Muscle of leg (tissue), 11 donors: ENCODE results near the gene IL1RAP. TPM values are rescaled to one million over a fixed set of nuclear protein-coding genes. Genes with fewer than 3 reads are reported as not detected.
A peak's percentile ranks its signal among the peaks of the same experiment; 100 is the strongest.

Source experiments
- DNase-seq: peaks from one replicate; pipeline ENCODE4 v3.0.0; 2013
- H3K27ac ChIP-seq: one replicate; pipeline ENCODE4 v1.5.1; 2013; ENCODE audit warnings: mild to moderate bottlenecking, low read length, control low read depth
- H3K27me3 ChIP-seq: one replicate; pipeline ENCODE4 v1.6.1; 2013; ENCODE audit warnings: low read length; ENCODE audit not compliant: control insufficient read depth, insufficient read depth
- H3K36me3 ChIP-seq: one replicate; pipeline ENCODE4 v1.6.1; 2013; ENCODE audit warnings: low read length; ENCODE audit not compliant: control insufficient read depth, insufficient read depth
- H3K4me1 ChIP-seq: one replicate; pipeline ENCODE4 v1.6.1; 2013; ENCODE audit warnings: low read length; ENCODE audit not compliant: control insufficient read depth, insufficient read depth
- H3K4me3 ChIP-seq: one replicate; pipeline ENCODE4 v1.5.1; 2013; ENCODE audit warnings: low read length, control low read depth
- H3K9me3 ChIP-seq: replicated peaks from 2 replicates; pipeline ENCODE4 v1.6.1; 2013; ENCODE audit warnings: low read depth, low read length; ENCODE audit not compliant: control insufficient read depth
- WGBS: methylation state at CpG from one replicate; pipeline ENCODE4 v1.1.5; 2013; ENCODE audit warnings: missing lambda C conversion rate; ENCODE audit not compliant: insufficient coverage; 5-methylcytosine and 5-hydroxymethylcytosine counted together
- polyA plus RNA-seq, 8 donors: library from polyadenylated mRNA; unstranded; fragments of 120-200 nt; gene quantifications; one replicate each; pipeline versions ENCODE4 v1.2.1 to v1.2.3, GENCODE V29; 2013; ENCODE audit warnings: inconsistent platforms in 1 of 8, low replicate concordance in 1 of 8; ENCODE audit not compliant: insufficient read length in 8 of 8, insufficient read depth in 1 of 8
- total RNA-seq: library from RNA; stranded (reverse); fragments of 120-200 nt; gene quantifications from one replicate; pipeline ENCODE4 v1.2.4, GENCODE V29; 2013

IL1RAP gene
- total and polyA plus RNA-seq, 9 donors = 9.5 to 18.8 (median 14.5) TPM

DNA sequence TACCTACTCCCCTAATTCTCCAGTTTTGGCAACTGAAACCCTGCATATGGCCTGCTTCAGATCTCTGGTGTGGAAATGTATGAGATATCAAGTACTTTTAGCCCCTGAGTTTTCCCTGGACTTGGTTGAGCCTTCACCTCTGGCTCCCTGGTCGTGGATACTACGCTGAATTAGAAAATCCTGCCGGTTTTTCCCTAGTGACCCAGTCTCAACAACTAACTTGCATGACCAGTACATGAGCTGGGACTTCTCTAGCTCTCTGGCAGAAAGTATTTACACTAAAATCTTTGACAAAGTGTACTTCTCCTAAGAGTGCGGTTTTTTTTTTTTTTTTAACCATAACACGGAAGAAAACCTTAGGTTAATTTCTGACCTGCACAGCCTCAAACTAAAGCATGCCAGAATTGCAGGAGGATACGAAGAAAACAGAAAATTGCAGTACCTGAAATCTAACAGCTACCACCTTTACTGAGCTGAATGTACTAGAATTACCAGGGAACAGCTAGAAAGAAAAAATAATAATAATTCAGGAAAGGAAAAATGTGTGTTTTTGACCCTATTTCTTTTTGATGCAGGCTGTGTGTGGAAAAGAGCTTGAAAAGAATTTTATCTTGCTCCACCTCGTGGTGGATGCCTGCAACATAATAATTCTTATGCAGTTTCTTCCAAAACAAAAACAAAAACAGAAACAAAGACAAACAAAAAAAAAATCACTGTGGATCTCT is 183.1 kb downstream of the IL1RAP start:
- H3K27ac ChIP-seq = peak overlapping the region; percentile 30
- WGBS = 21% methylated on average over 3 of the region's 7 CpGs

DNA sequence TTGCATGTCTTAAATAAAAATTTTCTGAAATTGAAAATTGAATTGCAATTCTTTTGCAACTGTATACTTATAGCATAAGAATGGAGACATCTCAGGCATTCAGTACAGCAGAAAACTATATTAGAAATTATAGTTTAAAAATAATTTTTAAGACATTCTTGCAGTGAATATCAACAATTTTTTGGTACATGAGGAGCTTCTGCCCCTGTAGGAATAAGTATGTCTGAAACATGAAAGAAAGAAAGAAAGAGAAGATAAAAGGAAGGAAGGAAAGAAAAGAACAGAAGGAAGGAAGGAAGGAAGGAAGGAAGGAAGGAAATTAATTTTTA is 183.6 kb downstream of the IL1RAP start:
- Histone ChIP-seq H3K9me3 (no peaks in the 10 kb centered on the region), H3K4me1 (peaks cover 5% of the 10 kb centered on the region), H3K36me3 (no peaks in the 10 kb centered on the region), H3K4me3 (peak overlapping the region; percentile 0), H3K27ac (peak overlapping the region; percentile 47), H3K27me3 (no peaks in the 10 kb centered on the region)
- no peak for DNase-seq

More for the DNA sequence above, 183.1 kb downstream of the IL1RAP start:
- Histone ChIP-seq H3K27me3 (no peaks in the 10 kb centered on the region), H3K4me1 (peaks cover 5% of the 10 kb centered on the region), H3K36me3 (no peaks in the 10 kb centered on the region), H3K9me3 (no peaks in the 10 kb centered on the region), H3K4me3 (no peak overlapping the region)
- DNase-seq = peak; percentile 81

DNA sequence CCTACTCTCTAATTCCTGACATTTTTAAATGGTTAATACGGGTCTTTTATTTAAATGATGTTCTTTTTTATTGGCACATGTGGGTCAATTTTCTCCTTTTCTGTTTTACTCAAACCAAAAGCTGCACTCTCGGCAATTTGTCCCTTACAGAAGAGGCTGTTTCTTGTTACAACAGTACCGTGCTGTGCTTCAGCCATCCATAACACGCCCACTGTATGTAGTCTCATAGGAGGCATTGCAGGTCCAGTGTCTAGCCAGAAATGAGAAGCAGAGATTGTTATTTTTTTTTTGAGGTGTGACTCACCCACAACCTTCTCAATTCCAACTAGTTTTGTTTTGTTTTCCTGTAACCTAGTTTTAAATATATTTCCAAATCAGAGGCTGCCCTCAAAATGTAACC is 184.0 kb downstream of the IL1RAP start:
- WGBS = no CpG with 5 or more reads among the region's 4 CpGs
- H3K36me3 ChIP-seq = no peaks in the 10 kb centered on the region
- H3K27ac ChIP-seq = peak overlapping the region; percentile 47
- DNase-seq = peak; percentile 91
- H3K4me3 ChIP-seq = peak overlapping the region; percentile 0
- H3K27me3 ChIP-seq = no peaks in the 10 kb centered on the region
- no peaks in the 10 kb centered on the region for H3K9me3 ChIP-seq
- peaks cover 5% of the 10 kb centered on the region for H3K4me1 ChIP-seq

DNA sequence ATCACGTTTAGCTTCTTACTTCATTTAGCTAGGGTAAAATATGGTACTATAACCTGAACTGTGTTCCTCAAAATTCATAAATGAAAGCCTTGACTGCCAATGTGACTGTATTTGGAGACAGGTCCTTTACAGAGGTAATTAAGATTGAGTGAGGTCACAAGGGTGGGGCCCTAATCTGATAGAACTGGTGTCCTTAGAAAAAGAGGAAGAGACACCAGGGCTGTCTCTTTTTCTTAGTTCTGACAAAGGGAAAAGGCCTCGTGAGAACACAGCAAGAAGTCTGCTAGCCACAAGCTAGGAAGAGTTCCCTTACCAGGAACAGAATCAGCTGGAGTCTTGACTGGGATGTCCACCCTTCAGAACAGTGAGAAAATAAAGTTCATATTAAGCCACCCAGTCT is 185.9 kb downstream of the IL1RAP start:
- no peaks in the 10 kb centered on the region for H3K36me3 ChIP-seq
- DNase-seq = no peak
- no peaks in the 10 kb centered on the region for H3K9me3 ChIP-seq
- WGBS = no CpG with 5 or more reads among the region's 2 CpGs
- H3K4me3 ChIP-seq = no peak overlapping the region
- no peak overlapping the region for H3K27ac ChIP-seq
- no peaks in the 10 kb centered on the region for H3K27me3 ChIP-seq
- peaks cover 5% of the 10 kb centered on the region for H3K4me1 ChIP-seq

DNA sequence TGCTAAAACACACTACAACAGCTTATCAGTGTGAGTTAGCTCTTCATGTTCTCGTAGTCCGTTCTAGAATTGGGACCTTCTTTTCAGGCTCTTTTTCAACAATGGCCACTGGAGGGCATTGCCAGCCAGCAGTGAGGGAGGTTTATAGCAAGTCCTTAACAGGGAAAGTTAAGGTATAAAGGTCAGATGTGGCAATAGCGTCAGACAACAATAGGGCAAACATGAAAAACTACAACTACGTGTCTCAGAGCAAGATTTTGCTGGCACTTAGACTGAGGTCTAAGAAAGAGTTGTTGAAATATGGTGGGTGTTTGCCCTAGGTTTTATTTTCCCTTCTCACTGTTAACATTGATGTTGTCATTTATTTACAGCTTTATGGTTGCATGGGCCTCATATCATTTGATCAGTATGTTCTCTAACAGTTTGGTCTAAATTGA is 187.2 kb downstream of the IL1RAP start:
- no CpG with 5 or more reads among the region's 4 CpGs for WGBS
- DNase-seq = no peak

DNA sequence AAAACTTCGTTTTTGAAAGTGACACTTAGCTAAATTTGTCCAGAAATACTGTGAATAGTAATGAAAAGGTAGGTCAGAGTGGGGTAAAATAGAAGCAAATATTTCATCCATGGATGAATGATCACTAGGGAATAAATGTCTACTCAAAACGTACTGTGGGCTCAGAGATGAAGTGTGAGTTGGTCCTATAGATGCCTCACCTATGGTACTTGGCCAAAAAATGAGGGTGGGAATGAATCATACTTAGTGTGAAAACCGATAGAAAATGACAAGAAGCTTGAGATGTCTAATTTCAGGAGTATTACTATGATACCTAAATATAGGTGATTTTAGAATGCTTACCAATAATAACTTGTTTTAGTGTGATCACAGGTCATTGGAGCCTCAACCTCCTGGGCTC is 192.7 kb downstream of the IL1RAP start:
- Histone ChIP-seq H3K4me1 (no peaks in the 10 kb centered on the region), H3K36me3 (no peaks in the 10 kb centered on the region), H3K27ac (no peak overlapping the region), H3K4me3 (no peak overlapping the region), H3K9me3 (no peaks in the 10 kb centered on the region), H3K27me3 (no peaks in the 10 kb centered on the region)
- DNase-seq = no peak
- 60% methylated on average over 1 of the region's 3 CpGs for WGBS

More for the DNA sequence above, 187.2 kb downstream of the IL1RAP start:
- Histone ChIP-seq H3K36me3 (no peaks in the 10 kb centered on the region), H3K4me1 (peaks cover 5% of the 10 kb centered on the region), H3K9me3 (no peaks in the 10 kb centered on the region), H3K27me3 (no peaks in the 10 kb centered on the region), H3K4me3 (no peak overlapping the region), H3K27ac (no peak overlapping the region)

Other genes starting within 250 kb of the IL1RAP start
- gene CLDN1, start 191.6 kb upstream of the IL1RAP start, total RNA-seq = 2.1 TPM
- 10 to 100 TPM in 1 of 8 donors, 1 to 10 TPM in 7; 2.1 to 12.3 (median 3.8) TPM for gene CLDN1, start 191.6 kb upstream of the IL1RAP start, polyA plus RNA-seq
- not detected for gene CLDN16, start 125.9 kb upstream of the IL1RAP start, total RNA-seq
- under 1 TPM; 0.08 to 0.56 (median 0.09) TPM for gene CLDN16, start 125.9 kb upstream of the IL1RAP start, polyA plus RNA-seq
- not detected for gene TMEM207, start 64.2 kb upstream of the IL1RAP start, total RNA-seq
- not detected for gene TMEM207, start 64.2 kb upstream of the IL1RAP start, polyA plus RNA-seq